ENCODE results near the gene BAIAP2L1.

The BAIAP2L1 gene

DNA sequence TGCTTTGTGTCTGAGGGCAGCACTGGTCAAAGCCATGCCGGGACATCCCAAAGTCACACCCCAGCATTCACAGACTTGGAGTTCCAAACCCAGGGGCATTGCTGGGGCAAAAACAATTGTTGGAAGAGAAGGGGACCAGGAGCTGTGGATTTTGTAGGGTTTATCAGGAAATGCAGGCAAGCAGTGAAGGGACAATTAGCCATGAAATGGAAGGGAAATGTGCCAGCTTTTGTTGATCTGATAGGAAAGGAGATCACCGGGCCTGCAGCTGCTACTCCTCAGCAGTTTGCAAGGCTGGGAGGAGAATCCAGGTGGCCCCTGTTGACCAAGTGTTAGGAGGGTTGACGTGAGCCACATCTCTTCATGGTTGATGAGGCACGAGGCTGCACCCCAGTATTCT lies 122.0 kb downstream of the BAIAP2L1 start:
- no peak for TF ChIP-seq CEBPB (IDR thresholded peaks at IDR 0.05)
- TF ChIP-seq ZBTB7A (IDR thresholded peaks at IDR 0.05; ENCODE audit: low read depth) = no peak
- TF ChIP-seq, protein P1, sequence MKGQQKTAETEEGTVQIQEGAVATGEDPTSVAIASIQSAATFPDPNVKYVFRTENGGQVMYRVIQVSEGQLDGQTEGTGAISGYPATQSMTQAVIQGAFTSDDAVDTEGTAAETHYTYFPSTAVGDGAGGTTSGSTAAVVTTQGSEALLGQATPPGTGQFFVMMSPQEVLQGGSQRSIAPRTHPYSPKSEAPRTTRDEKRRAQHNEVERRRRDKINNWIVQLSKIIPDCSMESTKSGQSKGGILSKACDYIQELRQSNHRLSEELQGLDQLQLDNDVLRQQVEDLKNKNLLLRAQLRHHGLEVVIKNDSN (IDR thresholded peaks at IDR 0.05) = no peak
- no peak for TF ChIP-seq EGR1 (IDR thresholded peaks at IDR 0.05)
- no peak for TF ChIP-seq RAD21 (IDR thresholded peaks at IDR 0.05; ENCODE audit: low read depth)
- TF ChIP-seq YY1 (IDR thresholded peaks at IDR 0.05; ENCODE audit: low read depth) = no peak
- TF ChIP-seq CREB1 (IDR thresholded peaks at IDR 0.05; ENCODE audit: low read depth) = no peak
- no peak for TF ChIP-seq TAF1 (IDR thresholded peaks at IDR 0.05; ENCODE audit: low read depth)
- no peak for TF ChIP-seq TEAD4 (IDR thresholded peaks at IDR 0.05)
- TF ChIP-seq, protein P2, sequence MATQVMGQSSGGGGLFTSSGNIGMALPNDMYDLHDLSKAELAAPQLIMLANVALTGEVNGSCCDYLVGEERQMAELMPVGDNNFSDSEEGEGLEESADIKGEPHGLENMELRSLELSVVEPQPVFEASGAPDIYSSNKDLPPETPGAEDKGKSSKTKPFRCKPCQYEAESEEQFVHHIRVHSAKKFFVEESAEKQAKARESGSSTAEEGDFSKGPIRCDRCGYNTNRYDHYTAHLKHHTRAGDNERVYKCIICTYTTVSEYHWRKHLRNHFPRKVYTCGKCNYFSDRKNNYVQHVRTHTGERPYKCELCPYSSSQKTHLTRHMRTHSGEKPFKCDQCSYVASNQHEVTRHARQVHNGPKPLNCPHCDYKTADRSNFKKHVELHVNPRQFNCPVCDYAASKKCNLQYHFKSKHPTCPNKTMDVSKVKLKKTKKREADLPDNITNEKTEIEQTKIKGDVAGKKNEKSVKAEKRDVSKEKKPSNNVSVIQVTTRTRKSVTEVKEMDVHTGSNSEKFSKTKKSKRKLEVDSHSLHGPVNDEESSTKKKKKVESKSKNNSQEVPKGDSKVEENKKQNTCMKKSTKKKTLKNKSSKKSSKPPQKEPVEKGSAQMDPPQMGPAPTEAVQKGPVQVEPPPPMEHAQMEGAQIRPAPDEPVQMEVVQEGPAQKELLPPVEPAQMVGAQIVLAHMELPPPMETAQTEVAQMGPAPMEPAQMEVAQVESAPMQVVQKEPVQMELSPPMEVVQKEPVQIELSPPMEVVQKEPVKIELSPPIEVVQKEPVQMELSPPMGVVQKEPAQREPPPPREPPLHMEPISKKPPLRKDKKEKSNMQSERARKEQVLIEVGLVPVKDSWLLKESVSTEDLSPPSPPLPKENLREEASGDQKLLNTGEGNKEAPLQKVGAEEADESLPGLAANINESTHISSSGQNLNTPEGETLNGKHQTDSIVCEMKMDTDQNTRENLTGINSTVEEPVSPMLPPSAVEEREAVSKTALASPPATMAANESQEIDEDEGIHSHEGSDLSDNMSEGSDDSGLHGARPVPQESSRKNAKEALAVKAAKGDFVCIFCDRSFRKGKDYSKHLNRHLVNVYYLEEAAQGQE (IDR thresholded peaks at IDR 0.05; ENCODE audit: low read depth) = no peak
- TF ChIP-seq, protein P3, sequence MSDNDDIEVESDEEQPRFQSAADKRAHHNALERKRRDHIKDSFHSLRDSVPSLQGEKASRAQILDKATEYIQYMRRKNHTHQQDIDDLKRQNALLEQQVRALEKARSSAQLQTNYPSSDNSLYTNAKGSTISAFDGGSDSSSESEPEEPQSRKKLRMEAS (IDR thresholded peaks at IDR 0.05) = no peak
- TF ChIP-seq EP300 (IDR thresholded peaks at IDR 0.05; ENCODE audit: borderline replicate concordance) = no peak
- no peak for TF ChIP-seq FOXM1 (IDR thresholded peaks at IDR 0.05; ENCODE audit: borderline replicate concordance, low read depth)

DNA sequence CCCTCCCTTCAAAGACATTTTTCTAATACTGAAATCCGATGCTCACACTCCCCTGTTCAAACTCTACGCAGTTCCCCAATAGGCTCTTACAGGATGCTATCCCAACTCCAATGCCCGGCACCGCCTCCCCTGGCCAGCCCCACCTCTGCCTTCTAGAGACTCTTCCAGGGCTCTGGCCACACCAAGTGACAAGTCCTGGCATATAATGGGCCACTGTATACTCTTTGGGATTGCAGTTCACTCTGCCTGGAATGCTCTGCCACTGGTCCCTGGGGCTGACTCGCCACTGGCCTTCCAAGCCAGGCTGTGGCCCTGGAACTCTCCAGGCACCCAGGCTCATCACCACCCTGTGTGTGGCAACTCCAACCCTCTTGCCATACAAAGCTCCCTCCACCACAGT lies 122.5 kb downstream of the BAIAP2L1 start:
- TF ChIP-seq FOXM1 (IDR thresholded peaks at IDR 0.05; ENCODE audit: borderline replicate concordance, low read depth) (0 out of 2 replicates have a peak, but pooled peaks have one; percentile 18), CREB1 (IDR thresholded peaks at IDR 0.05; ENCODE audit: low read depth) (no peak), RAD21 (IDR thresholded peaks at IDR 0.05; ENCODE audit: low read depth) (no peak), CEBPB (IDR thresholded peaks at IDR 0.05) (no peak)
- TF ChIP-seq, protein P1 (IDR thresholded peaks at IDR 0.05) = no peak
- TF ChIP-seq, protein P2 (IDR thresholded peaks at IDR 0.05; ENCODE audit: low read depth) = no peak

DNA sequence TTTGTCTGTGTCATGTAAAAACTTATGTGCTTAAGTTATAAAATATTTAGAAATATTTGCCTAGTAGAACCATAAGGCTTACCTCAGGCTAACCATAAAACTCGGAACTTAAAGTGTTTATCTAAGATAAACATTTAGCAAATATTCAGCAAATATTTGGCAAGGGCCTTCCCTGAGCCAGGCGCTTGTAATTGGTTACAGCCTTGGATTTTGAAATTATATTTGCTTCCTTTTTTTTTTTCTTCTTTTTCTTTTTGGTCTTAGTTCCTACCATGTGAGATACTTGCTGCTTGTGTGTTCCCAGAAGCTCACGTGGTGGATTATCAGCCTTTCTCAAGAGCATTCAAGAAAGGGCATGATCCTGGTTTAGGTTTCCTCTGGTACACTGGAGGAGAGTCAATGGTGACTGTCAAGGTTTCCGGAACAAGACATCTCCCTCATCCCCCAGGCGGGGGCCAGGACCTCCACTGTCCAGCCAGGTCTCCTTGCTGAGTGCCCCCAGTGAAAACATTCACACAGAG lies 124.6 kb downstream of the BAIAP2L1 start:
- TF ChIP-seq TAF1 (IDR thresholded peaks at IDR 0.05; ENCODE audit: low read depth) (no peak), YY1 (IDR thresholded peaks at IDR 0.05; ENCODE audit: low read depth) (no peak), EP300 (IDR thresholded peaks at IDR 0.05; ENCODE audit: borderline replicate concordance) (no peak), CEBPB (IDR thresholded peaks at IDR 0.05) (no peak), FOXM1 (IDR thresholded peaks at IDR 0.05; ENCODE audit: borderline replicate concordance, low read depth) (no peak), RAD21 (IDR thresholded peaks at IDR 0.05; ENCODE audit: low read depth) (no peak), TCF12 (IDR thresholded peaks at IDR 0.05; ENCODE audit: low read depth) (no peak), TEAD4 (IDR thresholded peaks at IDR 0.05) (no peak), ZBTB7A (IDR thresholded peaks at IDR 0.05; ENCODE audit: low read depth) (no peak), EGR1 (IDR thresholded peaks at IDR 0.05) (no peak), NFIC (IDR thresholded peaks at IDR 0.05) (no peak)
- TF ChIP-seq, protein P2 (IDR thresholded peaks at IDR 0.05; ENCODE audit: low read depth) = no peak
- TF ChIP-seq, protein P3 (IDR thresholded peaks at IDR 0.05) = no peak
- TF ChIP-seq, protein P1 (IDR thresholded peaks at IDR 0.05) = no peak

DNA sequence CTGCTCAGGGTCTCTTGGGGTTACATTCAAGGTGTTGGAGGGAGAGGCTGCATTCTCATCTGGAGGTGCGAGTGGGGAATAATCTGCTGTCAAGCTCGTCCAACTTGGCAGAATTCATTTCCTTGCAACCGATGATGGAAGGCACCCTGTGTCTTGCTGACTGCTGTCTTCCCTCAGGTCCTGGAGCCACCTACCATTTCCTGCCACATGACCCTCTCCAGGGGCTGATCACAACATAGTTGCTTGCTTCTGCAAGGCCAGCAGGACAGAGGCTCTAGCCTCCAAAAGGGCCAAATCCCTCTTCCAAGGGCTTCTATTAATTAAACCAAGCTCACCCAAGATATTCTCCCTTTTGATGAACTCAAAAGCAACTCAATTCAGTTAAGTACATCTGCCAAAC lies 133.6 kb downstream of the BAIAP2L1 start:
- TF ChIP-seq, protein P3 (IDR thresholded peaks at IDR 0.05) = no peak
- TF ChIP-seq YY1 (IDR thresholded peaks at IDR 0.05; ENCODE audit: low read depth) = no peak
- TF ChIP-seq TAF1 (IDR thresholded peaks at IDR 0.05; ENCODE audit: low read depth) = no peak
- TF ChIP-seq, protein P2 (IDR thresholded peaks at IDR 0.05; ENCODE audit: low read depth) = no peak
- TF ChIP-seq, protein P1 (IDR thresholded peaks at IDR 0.05) = no peak
- TF ChIP-seq ZBTB7A (IDR thresholded peaks at IDR 0.05; ENCODE audit: low read depth) = no peak
- TF ChIP-seq RAD21 (IDR thresholded peaks at IDR 0.05; ENCODE audit: low read depth) = no peak
- no peak for TF ChIP-seq TCF12 (IDR thresholded peaks at IDR 0.05; ENCODE audit: low read depth)
- TF ChIP-seq EGR1 (IDR thresholded peaks at IDR 0.05) = no peak
- TF ChIP-seq TEAD4 (IDR thresholded peaks at IDR 0.05) = no peak
- no peak for TF ChIP-seq FOXM1 (IDR thresholded peaks at IDR 0.05; ENCODE audit: borderline replicate concordance, low read depth)
- no peak for TF ChIP-seq EP300 (IDR thresholded peaks at IDR 0.05; ENCODE audit: borderline replicate concordance)
- no peak for TF ChIP-seq CREB1 (IDR thresholded peaks at IDR 0.05; ENCODE audit: low read depth)
- no peak for TF ChIP-seq NFIC (IDR thresholded peaks at IDR 0.05)
- TF ChIP-seq CEBPB (IDR thresholded peaks at IDR 0.05) = no peak
